Stimulated activated CD4-positive, alpha-beta T cell treated with anti-CD3 and anti-CD28 coated beads, Interleukin-12 subunit alpha, Interleukin-12 subunit beta, amount 100 ng/mL, for 24 hours (primary cell): ENCODE results near the gene YBX2.
"Not testable (repeated sequence)": the region's sequence is repeated elsewhere in the genome, so short reads cannot be mapped to it uniquely, and the experiment has no call there.

ENCODE experiments used
- DNase-seq, 2 experiments: peaks; one replicate each; pipeline ENCODE4 v3.0.0-alpha.2; 2020; ENCODE audit warnings: low read depth in 2 of 2

Gene YBX2

GRCh38 chr17:7294614-7295153 is at the start of gene YBX2:
Gene YBX2, minus strand, starts transcription at chr17:7294639. Its CDS starts 139 bp downstream, at chr17:7294500.
- peak; percentile 31 to 65 for DNase-seq

DNA sequence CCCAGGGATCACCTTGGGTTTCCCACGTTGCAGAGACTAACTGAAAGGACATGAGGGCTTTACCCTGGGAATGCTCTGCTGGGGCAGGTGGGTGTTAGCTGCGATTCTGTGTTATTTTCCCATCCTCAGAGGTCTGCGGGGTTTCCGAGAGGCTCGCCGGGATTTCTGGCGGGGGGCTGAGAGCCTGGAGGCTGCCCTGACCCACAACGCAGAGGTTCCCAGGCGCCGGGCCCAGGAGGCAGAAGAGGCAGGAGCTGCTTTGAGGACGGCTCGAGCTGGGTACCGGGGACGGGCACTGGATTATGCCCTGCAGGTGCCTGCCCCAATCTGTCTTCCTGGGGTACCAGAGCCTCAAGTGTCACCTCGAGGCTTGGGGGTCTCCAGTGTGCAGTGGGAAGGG is 48.8 kb upstream of the YBX2 start:
- DNase-seq: no peak

DNA sequence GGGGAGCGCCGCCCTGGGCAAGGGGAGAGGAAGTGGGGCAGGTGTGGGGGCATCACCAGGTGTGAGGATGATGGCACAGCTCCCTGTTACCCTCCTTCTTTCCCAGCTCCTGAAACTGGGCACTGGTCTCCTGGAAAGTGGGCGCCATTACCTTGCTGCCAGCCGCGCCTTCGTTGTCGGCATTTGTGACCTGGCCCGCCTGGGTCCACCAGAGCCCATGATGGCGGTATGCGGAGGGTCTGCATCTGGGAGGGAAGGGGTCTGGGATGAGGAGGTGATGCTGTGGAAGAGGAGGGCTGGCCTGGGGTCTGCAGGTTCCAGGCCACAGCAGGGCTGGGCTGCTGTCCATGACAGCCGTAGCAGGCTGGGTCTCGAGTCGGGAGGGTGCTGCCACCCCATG is 47.4 kb upstream of the YBX2 start:
- DNase-seq: no peak

DNA sequence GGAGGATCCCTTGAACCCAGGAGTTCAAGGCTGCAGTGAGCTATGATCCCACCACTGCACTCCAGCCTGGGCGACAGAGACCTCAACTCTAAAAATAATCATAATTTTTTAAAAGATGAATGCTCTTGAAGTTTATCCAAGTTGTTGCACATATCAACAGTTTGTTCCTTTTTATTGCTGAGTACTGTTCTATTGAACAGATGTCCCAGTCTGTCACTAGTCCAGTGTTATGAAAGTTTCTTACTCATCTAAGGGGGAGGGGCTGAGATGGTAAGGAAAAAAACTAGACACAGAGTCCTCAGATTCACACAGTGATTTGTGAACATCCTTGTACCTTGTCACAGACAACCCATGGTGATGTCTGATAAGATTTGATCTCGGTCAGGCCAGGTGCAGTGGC is 45.7 kb upstream of the YBX2 start:
- no peak for DNase-seq

- not testable (repeated sequence) for DNase-seq
These were observed 43.2 kb upstream of the YBX2 start for GRCh38 chr17:7337600-7337999.

DNA sequence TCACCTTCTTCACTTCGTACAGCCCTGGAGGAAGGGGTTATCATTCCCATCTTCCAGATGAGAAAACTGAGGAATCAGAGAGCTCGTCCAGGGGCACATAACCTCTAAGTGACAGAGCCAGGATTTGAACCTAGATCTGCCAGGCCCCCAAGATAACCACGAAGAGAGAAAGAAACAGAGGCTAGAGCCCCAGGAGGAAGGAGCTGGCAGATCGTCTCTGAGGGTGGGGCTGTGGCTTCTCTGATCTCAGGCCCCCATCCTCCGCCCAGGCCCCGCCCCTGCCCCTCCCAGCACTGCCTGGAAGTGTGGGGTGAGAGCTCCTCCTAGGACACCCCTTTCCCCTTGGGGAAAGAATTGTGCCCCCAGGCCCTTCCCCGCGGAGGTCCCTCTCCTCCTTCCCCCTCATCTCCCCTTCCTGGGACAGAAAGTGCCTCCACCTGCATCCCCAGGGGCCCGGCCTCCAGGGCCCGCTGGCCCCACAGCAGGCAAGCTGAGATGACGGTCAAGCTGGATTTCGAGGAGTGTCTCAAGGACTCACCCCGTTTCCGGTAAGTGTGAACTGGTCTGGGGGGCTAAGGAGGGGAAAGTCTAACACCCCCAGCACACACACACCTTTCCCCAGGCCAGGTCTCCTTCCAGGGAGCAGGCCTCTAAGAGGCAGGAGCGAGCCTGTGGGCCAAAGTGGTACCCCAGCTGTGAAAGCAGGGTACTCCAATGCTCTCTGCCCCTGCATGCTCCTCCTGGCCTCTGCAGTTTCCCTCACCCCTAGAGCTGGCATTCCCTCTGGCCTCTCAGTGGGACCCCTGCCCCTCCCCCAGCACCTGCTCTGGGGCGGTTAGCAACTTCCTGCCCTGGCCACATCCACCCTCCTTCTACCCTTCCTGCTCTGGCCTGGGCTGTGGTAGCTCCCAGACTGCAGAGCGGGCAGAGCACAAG is 42.1 kb upstream of the YBX2 start, which contains the start of gene ACAP1:
Gene ACAP1 (plus strand): TSS at position 290 of the 936 bp plus-strand sequence. CDS start 206 bp downstream, at position 496.
- DNase-seq: peak; percentile 70 to 91

- DNase-seq: not testable (repeated sequence)
These were observed 41.3 kb upstream of the YBX2 start for GRCh38 chr17:7335765-7336164.

DNA sequence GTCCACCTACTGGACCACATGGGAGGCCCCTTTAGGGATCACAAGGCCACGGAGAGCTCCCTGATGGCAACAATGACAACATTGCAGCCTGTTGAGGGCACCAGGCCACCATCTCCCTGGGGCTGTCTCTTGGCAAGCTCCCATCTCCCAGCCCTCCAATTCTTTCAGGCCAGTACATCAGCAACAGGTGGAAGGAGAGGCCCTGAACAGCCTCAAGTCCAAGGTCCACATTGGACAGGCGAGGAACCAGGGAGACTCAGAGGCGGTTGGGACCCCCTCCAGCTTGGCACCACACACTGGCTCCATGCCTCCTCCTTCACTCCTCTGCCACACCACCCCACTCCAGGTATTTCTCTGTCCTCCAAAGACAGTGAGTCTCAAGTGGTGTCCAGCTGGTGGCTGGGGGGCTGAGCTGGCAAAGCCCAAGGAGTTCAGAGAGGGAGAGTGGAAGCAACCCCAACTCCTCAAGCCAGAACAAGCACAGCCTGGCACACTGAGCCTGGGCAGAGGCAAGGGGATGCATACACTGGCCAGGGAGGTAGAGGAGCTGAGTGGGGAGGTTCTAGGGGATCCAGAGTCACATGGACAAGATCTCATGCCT is 40.6 kb upstream of the YBX2 start:
- no peak for DNase-seq

DNA sequence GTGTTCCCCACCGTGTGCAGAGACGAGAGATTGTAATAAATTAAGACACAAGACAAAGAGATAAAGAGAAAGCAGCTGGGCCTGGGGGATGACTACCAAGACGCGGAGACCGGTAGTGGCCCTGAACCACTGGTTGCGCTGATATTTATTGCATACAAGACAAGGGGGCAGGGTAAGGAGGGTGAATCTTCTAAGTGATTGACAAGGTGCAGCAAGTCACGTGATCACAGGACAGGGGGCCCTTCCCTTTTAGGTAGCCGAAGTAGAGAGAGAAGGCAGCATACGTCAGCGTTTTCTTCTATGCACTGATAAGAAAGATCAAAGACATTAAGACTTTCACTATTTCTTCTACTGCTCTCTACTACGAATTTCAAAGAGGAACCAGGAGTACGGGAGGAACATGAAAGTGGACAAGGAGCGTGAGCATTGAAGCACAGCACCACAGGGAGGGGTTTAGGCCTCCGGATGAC is 38.2 kb upstream of the YBX2 start:
- not testable (repeated sequence) for DNase-seq

- DNase-seq: no peak
These were observed 37.7 kb upstream of the YBX2 start for GRCh38 chr17:7332111-7332510.

DNA sequence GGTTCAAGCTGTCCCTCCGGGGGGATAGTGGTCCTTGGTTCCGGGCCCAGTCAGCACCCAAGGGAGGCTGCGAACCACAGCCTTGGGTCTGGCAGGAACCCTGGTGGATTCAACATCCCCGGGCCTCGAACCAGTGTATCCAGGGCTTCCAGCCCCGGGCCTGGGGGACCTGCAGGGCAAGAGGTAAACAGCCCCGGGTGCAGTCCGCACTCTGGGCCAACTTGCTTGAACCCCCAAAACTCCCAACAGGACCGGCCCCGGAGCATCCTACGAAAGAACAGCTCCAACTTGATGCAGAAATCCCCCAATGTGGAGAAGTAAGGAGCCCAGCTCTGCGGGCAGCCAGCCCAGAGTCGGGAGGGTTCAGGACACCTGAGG is 36.2 kb upstream of the YBX2 start:
- no peak for DNase-seq

DNA sequence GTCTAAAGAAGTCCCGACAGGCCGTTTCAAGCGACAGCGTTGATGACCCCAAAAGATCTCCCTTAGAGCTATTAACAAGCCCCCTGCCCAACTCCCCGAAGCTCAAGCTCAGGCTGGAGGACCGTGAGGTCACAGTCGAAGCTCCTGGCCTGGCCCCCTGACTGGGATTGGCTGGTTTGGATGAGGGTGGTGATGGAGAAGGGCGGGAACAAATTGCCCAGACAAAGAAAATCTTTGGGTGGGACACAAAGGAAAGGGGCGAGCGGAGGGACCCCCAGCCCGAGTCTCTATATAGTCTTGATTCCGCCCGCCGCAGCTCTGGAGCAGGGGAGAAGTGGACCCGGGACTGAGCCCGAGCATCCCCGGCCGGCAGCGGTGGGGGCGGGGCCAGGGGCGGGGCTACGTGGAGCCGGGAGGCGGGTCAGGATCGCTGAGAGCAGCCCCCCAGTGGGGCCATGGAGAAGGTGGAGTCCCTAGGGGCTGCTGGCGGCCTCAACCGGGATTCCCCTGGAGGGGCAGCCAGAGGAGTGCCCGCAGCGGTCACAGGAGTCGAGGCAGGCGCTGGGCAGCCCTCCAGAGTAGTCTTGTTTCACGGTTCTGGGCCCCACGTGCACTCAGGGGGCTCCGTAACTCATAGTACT is 35.7 kb upstream of the YBX2 start:
- DNase-seq: peak; percentile 57 to 75

DNA sequence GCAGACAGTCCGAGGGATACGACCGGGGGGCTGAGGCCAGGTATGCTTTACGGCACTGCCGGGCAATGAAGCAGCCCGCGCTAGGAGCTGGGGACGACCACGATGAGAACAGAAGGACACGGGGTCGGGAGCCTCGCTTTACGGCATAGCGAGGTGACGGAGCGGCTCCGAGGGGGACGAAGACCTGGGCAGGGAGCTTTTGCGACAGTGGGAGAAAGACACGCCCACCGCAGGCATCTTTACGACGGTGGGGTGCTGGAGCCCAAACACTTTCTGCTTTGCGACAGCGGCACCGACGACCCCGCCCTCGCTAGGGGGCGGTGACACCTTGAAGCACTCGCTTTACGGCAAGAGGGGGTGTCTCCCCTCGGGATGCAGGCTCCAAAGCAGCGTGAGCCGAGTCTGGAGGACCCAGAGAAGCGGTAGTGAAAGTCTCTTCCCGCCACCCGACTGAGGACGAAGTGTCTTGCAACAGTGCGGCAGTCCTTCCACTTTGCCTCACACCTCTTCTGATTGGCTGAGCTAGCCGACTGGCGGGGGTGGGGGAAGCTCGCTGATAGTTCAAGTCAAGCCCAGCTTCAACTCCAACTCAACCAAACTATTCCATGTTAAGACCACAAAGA is 35.0 kb upstream of the YBX2 start:
- DNase-seq: peak; percentile 90 to 96

DNA sequence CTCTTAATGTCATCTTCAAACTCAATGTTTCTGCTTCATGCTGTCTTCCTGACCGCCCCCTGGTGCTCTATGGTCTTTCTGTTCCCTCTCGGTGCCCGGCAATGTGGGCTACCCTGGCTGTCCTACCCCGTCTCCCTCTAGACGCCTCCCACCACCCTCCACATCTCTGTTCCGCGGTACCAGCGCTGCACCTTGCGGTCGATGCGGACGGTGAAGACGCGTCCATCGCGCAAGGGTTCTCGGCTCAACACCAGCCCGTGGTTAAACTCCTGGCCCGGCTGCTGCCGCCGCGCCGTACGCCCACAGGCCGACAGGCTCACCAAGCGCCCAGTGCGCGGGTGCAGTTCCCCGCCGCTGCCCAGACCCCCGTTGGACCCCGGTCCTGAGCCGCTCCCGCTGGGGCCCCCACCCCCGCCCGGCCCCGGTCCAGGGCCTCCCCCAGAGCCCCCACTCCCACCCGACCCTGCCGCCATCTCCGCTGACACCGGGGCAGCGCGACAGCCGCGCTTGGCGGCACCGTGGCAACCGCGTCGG is 34.5 kb upstream of the YBX2 start, which contains the start of gene NEURL4:
Gene NEURL4 (minus strand): TSS at position 496 of the 534 bp plus-strand sequence. CDS start 23 bp downstream, at position 473.
- no peak for DNase-seq

DNA sequence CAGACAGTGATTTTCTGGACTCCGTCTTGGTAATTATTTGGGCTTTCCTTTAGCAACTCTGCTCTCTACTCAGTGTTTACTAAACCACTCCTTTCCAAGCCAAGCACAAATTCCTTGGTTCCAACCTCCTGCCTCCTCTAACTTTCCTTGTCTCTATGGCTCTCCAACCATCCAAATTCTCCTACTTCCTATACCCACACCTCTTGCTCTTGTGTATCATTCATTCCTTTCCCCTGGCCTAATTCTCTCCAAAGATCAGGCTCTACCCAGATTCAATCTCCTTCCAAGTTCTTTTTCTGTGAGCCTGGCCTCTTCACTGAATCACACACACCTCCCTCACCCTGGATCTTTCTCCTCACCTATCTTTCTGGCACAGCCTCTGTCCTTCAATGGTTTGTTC is 33.6 kb upstream of the YBX2 start:
- DNase-seq: no peak

DNA sequence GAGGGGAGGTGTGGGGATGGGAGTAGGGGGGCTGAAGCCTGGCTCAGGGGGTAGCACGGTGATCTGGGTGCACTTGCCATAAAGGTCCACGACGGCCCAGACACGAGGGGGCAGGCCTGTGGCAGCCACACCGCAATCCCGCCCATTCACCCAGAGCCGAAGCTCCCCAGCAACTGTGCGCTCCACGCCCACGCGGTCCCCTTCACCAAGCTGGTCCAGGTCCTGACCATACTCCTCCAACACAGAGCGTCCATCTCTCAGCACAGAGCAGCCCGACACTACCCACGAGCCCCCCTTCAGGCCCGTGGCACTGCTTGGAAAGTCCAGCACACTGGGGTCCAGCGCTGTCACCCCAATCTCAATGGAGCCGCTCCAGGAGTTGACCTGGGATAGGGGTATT is 33.1 kb upstream of the YBX2 start:
- no peak for DNase-seq

- no peak for DNase-seq
These were observed 32.6 kb upstream of the YBX2 start for GRCh38 chr17:7327056-7327455.

- DNase-seq: no peak
These were observed 31.7 kb upstream of the YBX2 start for GRCh38 chr17:7326186-7326585.

GRCh38 chr17:7325031-7325528 is 30.6 kb upstream of the YBX2 start:
- no peak for DNase-seq

DNA sequence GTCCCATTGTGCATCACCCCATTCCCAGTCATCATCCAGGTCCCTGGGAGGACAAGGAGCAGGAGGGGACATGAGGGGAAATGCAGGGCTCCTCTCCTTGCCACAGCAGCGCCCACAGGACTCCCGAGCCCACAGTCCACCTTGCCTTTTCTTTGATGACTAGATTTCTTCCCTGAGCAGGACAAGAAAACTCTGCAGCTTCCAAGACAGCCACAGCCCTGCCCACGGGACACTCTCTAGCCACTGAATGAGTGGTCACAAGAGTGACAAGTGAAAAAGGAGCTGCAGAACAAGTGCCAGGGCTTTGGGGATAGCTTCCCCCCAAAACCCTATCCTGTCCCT is 30.0 kb upstream of the YBX2 start:
- no peak for DNase-seq
